ENCODE data around the gene ZDHHC15.

DNA sequence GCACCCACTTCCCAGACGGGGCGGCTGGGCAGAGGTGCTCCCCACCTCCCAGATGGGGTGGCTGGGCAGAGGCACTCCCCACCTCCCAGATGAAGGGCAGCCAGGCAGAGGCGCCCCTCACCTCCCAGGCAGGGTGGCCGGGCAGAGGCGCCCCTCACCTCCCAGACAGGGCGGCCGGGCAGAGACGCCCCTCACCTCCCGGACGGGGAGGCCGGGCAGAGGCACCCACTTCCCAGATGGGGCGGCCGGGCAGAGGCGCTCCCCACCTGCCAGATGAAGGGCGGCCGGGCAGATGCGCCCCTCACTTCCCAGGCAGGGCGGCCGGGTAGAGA, 187.7 kb downstream of the ZDHHC15 start:
- TF ChIP-seq CTCF (tag by site-specific recombination; IDR thresholded peaks at IDR 0.05) (no peak), ZNF2 (tag by site-specific recombination; IDR thresholded peaks at IDR 0.05) (no peak), ZNF274 (IDR thresholded peaks at IDR 0.05; ENCODE audit: low read length) (no peak), ZNF274 (tag by site-specific recombination; IDR thresholded peaks at IDR 0.05; ENCODE audit: borderline replicate concordance) (no peak), ZNF510 (tag by site-specific recombination; IDR thresholded peaks at IDR 0.05; ENCODE audit: insufficient replicate concordance) (no peak), ZBTB48 (tag by site-specific recombination; IDR thresholded peaks at IDR 0.05) (no peak), ZNF610 (tag by site-specific recombination; IDR thresholded peaks at IDR 0.05; ENCODE audit: borderline replicate concordance) (no peak), WT1 (tag by site-specific recombination; IDR thresholded peaks at IDR 0.05) (no peak), ZNF23 (tag by site-specific recombination; IDR thresholded peaks at IDR 0.05; ENCODE audit: borderline replicate concordance) (no peak)
- TF ChIP-seq, protein P1, sequence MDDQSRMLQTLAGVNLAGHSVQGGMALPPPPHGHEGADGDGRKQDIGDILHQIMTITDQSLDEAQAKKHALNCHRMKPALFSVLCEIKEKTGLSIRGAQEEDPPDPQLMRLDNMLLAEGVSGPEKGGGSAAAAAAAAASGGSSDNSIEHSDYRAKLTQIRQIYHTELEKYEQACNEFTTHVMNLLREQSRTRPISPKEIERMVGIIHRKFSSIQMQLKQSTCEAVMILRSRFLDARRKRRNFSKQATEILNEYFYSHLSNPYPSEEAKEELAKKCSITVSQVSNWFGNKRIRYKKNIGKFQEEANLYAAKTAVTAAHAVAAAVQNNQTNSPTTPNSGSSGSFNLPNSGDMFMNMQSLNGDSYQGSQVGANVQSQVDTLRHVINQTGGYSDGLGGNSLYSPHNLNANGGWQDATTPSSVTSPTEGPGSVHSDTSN (CRISPR knock-in tag; IDR thresholded peaks at IDR 0.05), result no peak
- TF ChIP-seq, protein P2, sequence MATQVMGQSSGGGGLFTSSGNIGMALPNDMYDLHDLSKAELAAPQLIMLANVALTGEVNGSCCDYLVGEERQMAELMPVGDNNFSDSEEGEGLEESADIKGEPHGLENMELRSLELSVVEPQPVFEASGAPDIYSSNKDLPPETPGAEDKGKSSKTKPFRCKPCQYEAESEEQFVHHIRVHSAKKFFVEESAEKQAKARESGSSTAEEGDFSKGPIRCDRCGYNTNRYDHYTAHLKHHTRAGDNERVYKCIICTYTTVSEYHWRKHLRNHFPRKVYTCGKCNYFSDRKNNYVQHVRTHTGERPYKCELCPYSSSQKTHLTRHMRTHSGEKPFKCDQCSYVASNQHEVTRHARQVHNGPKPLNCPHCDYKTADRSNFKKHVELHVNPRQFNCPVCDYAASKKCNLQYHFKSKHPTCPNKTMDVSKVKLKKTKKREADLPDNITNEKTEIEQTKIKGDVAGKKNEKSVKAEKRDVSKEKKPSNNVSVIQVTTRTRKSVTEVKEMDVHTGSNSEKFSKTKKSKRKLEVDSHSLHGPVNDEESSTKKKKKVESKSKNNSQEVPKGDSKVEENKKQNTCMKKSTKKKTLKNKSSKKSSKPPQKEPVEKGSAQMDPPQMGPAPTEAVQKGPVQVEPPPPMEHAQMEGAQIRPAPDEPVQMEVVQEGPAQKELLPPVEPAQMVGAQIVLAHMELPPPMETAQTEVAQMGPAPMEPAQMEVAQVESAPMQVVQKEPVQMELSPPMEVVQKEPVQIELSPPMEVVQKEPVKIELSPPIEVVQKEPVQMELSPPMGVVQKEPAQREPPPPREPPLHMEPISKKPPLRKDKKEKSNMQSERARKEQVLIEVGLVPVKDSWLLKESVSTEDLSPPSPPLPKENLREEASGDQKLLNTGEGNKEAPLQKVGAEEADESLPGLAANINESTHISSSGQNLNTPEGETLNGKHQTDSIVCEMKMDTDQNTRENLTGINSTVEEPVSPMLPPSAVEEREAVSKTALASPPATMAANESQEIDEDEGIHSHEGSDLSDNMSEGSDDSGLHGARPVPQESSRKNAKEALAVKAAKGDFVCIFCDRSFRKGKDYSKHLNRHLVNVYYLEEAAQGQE (tag by site-specific recombination; IDR thresholded peaks at IDR 0.05), result no peak

Data from HEK293 (cell line).